ENCODE data around the gene GALNT7. TPM values are rescaled to one million over a fixed set of nuclear protein-coding genes. Genes with fewer than 3 reads are reported as not detected.

The GALNT7 gene
- total RNA-seq, 1 donor from 2014 or later = 8.2 TPM

DNA sequence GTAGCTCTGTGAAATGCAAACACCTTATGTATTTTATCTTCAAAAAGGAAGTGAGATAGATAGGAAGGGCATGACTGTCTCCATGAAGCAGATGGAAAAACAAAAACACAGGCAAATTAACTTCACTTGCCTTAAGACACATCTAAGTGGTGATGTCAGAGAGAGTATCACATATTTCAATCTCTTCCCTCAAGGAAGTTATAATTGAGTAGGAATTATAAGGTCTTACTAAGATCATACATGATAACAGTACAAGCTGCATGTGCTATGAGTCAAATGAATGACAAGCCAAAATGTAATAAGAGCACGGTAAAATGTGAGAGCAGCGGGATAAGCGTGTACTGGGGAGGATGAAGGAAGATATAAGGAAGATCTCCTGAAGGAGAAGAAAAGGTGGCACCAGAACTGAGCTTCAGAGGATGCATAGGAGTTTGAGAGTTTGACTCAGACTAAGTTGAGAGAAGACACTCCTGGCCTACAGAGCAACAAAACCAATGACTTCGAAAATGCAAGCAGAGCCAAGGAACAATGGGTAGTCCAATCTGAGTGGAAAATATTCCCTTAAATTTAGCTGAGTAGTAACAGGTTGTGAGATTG lies 43.3 kb upstream of the GALNT7 start:
- H3K27ac ChIP-seq = no peak overlapping the region
- no peak overlapping the region for H3K4me3 ChIP-seq
- H3K36me3 ChIP-seq = no peaks in the 10 kb centered on the region
- TF ChIP-seq, protein P1, sequence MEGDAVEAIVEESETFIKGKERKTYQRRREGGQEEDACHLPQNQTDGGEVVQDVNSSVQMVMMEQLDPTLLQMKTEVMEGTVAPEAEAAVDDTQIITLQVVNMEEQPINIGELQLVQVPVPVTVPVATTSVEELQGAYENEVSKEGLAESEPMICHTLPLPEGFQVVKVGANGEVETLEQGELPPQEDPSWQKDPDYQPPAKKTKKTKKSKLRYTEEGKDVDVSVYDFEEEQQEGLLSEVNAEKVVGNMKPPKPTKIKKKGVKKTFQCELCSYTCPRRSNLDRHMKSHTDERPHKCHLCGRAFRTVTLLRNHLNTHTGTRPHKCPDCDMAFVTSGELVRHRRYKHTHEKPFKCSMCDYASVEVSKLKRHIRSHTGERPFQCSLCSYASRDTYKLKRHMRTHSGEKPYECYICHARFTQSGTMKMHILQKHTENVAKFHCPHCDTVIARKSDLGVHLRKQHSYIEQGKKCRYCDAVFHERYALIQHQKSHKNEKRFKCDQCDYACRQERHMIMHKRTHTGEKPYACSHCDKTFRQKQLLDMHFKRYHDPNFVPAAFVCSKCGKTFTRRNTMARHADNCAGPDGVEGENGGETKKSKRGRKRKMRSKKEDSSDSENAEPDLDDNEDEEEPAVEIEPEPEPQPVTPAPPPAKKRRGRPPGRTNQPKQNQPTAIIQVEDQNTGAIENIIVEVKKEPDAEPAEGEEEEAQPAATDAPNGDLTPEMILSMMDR (IDR thresholded peaks at IDR 0.05) = no peak
- intact Hi-C loops (cut with DNase I) = no loop called here
- H3K9me3 ChIP-seq = no peaks in the 10 kb centered on the region
- no peak for DNase-seq (ENCODE audit: low spot score in 2 of 2)
- H3K4me1 ChIP-seq = no peaks in the 10 kb centered on the region
- no peaks in the 10 kb centered on the region for H3K27me3 ChIP-seq

DNA sequence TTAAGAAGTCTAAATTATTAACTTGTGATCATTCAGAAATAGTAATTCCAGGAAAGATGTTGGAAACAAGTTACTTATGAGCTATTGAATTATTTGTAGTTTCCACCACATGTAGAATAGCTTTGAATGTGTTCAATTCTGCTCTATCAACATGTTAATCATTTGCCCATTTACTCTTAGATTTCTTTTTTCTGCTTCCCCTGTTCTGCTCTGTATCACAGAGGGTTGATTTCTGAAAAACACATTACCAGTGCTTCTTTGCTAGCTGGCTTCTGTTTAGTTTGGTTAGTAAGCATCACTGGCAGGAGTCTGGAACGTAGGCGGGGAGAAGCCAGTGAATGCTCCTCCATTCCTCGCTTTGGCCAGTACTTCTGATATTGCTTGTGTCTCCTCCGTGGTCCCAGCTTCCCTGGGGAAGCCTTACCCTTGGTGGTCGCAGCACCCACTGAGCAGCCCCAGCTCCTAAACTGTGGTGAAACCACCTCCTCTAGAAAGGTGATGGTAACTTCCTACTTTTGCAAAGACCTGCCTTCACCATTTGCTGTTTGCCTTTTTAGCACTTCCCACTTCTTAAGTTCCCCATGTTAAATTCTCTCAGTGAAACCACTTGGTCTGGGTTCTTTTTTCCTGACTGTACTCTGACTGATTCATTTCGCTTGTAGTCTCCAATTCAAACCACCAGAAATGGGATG lies 40.3 kb upstream of the GALNT7 start:
- Histone ChIP-seq H3K4me1 (no peaks in the 10 kb centered on the region), H3K9me3 (no peaks in the 10 kb centered on the region), H3K4me3 (no peak overlapping the region), H3K27ac (no peak overlapping the region), H3K36me3 (no peaks in the 10 kb centered on the region), H3K27me3 (no peaks in the 10 kb centered on the region)
- DNase-seq (ENCODE audit: low spot score in 2 of 2) = no peak
- intact Hi-C loops (cut with DNase I) = no loop called here
- TF ChIP-seq, protein P1 (IDR thresholded peaks at IDR 0.05) = no peak

DNA sequence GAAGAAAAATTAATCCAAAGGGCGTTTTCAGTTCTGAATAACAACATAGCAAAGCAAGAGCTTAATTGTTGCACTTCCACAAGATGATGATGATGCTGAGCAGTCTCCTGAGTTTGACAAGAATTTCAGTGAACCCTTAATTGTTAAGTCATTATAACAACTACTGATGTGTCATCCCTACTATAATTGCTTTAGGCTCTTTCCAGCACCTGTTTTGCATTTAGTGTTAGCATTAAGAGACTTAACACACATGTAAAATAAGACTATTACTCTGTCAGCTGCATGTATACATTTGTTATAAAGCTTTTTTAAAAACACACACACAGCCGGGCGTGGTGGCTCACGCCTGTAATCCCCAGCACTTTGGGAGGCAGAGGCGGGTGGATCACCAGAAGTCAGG lies 37.9 kb upstream of the GALNT7 start:
- TF ChIP-seq, protein P1 (IDR thresholded peaks at IDR 0.05) = no peak
- Histone ChIP-seq H3K4me1 (no peaks in the 10 kb centered on the region), H3K36me3 (no peaks in the 10 kb centered on the region), H3K27ac (no peak overlapping the region), H3K4me3 (no peak overlapping the region), H3K27me3 (no peaks in the 10 kb centered on the region), H3K9me3 (no peaks in the 10 kb centered on the region)
- no peak for DNase-seq (ENCODE audit: low spot score in 2 of 2)
- intact Hi-C loops (cut with DNase I) = no loop called here

DNA sequence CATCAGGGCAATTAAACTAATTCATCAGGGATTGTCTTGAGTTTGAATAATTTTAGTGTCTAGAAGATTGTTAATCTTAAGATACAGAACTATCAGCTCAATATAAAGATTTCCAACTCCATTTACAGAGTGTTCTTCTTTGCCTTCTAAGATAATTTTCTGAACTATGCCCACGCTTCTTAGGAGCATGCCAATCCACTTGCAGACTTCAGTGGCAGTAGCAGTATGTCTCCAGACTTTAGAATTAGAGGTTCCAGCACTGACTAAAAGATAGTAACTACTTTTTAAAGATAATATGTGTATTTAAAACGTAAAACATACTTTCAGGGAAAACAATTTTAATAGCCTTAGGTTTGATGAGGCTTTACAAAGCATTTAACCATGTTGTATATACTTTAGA lies 34.2 kb upstream of the GALNT7 start:
- intact Hi-C loops (cut with DNase I) = no loop called here
- Histone ChIP-seq H3K4me1 (no peaks in the 10 kb centered on the region), H3K4me3 (no peak overlapping the region), H3K27me3 (no peaks in the 10 kb centered on the region), H3K36me3 (no peaks in the 10 kb centered on the region), H3K9me3 (no peaks in the 10 kb centered on the region), H3K27ac (no peak overlapping the region)
- no peak for DNase-seq (ENCODE audit: low spot score in 2 of 2)
- TF ChIP-seq, protein P1 (IDR thresholded peaks at IDR 0.05) = no peak

DNA sequence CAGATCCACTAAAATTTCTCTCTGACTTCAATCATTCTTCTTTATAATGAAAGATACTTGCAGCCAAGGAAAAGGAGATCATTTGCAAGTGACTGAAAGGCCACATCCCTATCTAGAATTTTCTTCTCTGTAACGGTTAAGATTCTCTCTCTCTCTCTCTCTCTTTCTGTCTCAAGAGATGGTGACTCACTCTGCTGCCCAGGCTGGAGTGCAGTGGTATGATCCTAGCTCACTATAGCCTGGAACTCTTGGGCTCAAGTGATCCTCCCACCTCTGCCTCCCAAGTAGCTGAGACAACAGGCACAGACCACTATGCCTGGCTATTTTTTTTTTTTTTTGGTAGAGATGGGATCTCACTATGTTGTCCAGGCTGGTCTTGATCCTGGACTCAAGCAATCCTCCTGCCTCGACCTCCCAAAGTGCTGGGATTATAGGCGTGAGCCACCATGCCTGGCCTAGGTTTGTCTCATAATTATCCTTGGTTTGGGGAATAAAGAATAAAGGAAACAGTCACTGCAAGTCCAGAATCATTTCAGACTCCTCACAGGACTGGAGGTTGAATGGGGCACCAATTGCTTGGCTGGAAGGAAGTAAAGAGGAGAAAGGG lies 33.3 kb upstream of the GALNT7 start:
- H3K9me3 ChIP-seq = no peaks in the 10 kb centered on the region
- H3K4me1 ChIP-seq = no peaks in the 10 kb centered on the region
- H3K36me3 ChIP-seq = no peaks in the 10 kb centered on the region
- H3K4me3 ChIP-seq = no peak overlapping the region
- TF ChIP-seq, protein P1 (IDR thresholded peaks at IDR 0.05) = no peak
- H3K27ac ChIP-seq = no peak overlapping the region
- no peak for DNase-seq (ENCODE audit: low spot score in 2 of 2)
- intact Hi-C loops (cut with DNase I) = no loop called here
- no peaks in the 10 kb centered on the region for H3K27me3 ChIP-seq
